HCT116 (cell line): ENCODE data around the gene DENND2A. TPM values are rescaled to one million over a fixed set of nuclear protein-coding genes. Genes with fewer than 3 reads are reported as not detected.
"Not testable (repeated sequence)": the region's sequence is repeated elsewhere in the genome, so short reads cannot be mapped to it uniquely, and the experiment has no call there.

Experiments used
- ATAC-seq: fragments of 200-7000 bp; cut with Tn5 transposase; 2 replicates; pipeline ENCODE4 v1.9.1; 2020; ENCODE audit warnings: mild to moderate bottlenecking, moderate library complexity
- BruUV-seq: library from RNA; stranded (reverse); fragments of 400-500 nt; replicated peaks from 2 replicates; lab custom pipeline; 2021; lab: Mats Ljungman, UMichigan
- CTCF ChIA-PET: fragments of 300-600 bp; sonication (Branson Sonifier 250); formaldehyde crosslinking; loops from one replicate; lab custom pipeline; 2021; ENCODE audit warnings: antibody characterized with exemption; lab: Charles Lee
- POLR2A ChIA-PET: fragments of 300-600, 350-600 bp; sonication (Branson Sonifier 250); formaldehyde crosslinking; loops from one replicate; lab custom pipeline; 2021; ENCODE audit warnings: antibody characterized with exemption; lab: Charles Lee
- RAD21 ChIA-PET, 2 experiments: fragments of 300-600 bp; sonication (Branson Sonifier 250); formaldehyde crosslinking; loops; one replicate each; lab custom pipeline; 2023; ENCODE audit warnings: low total read pairs in 2 of 2; ENCODE audit not compliant: uncharacterized antibody in 2 of 2, unreplicated experiment in 2 of 2, low non-redundant PET in 1 of 2; lab: Charles Lee
- DNase-seq: peaks from one replicate; pipeline ENCODE4 v3.0.0-alpha.2; 2010; ENCODE audit warnings: low read depth, low spot score
- H2AFZ ChIP-seq: fragments of 200-600 bp; shearing (Covaris generic), sonication (generic); 2 replicates; pipeline ENCODE4 v1.6.1; 2017; ENCODE audit warnings: low read depth, mixed run types, mixed read lengths, antibody characterized with exemption, low read length; ENCODE audit not compliant: poor library complexity, severe bottlenecking
- H3K27ac ChIP-seq: 2 replicates; pipeline ENCODE4 v1.5.1; 2012; ENCODE audit warnings: low read depth, low read length
- H3K27me3 ChIP-seq: fragments of 200-600 bp; sonication (generic); 2 replicates; pipeline ENCODE4 v1.6.1; 2016; ENCODE audit warnings: mixed run types, low read length, mixed read lengths; ENCODE audit not compliant: insufficient read depth
- H3K36me3 ChIP-seq, 2 experiments: fragments of 200-500 bp in 1 of 2; fragments of 200-600 bp in 1 of 2; sonication (Bioruptor generic) in 1 of 2; sonication (generic) in 1 of 2; 2 replicates each; pipeline versions ENCODE4 v1.5.1 to v1.6.1; 2014 to 2016; ENCODE audit warnings: low read length in 2 of 2, inconsistent platforms in 1 of 2, mixed read lengths in 1 of 2, mixed run types in 1 of 2; ENCODE audit not compliant: insufficient read depth in 2 of 2, control insufficient read depth in 1 of 2
- H3K4me1 ChIP-seq, 2 experiments: fragments of 200-600 bp in 1 of 2; sonication (generic) in 1 of 2; 2 replicates each; pipeline versions ENCODE4 v1.5.1 to v1.6.1; 2012 to 2017; ENCODE audit warnings: low read length in 2 of 2, inconsistent platforms in 1 of 2, mild to moderate bottlenecking in 1 of 2, mixed read lengths in 1 of 2, mixed run types in 1 of 2, moderate library complexity in 1 of 2; ENCODE audit not compliant: insufficient read depth in 2 of 2, control insufficient read depth in 1 of 2
- H3K4me2 ChIP-seq: fragments of 200-600 bp; sonication (generic); 2 replicates; pipeline ENCODE4 v1.6.1; 2017; ENCODE audit warnings: mixed run types, low read length, mixed read lengths
- H3K4me3 ChIP-seq, 2 experiments: fragments of 200-600 bp in 1 of 2; sonication (generic) in 1 of 2; replicated peaks in 1 of 2; 2 replicates each; pipeline ENCODE4 v1.5.1; 2011 to 2016; ENCODE audit warnings: low read length in 2 of 2, control low read depth in 1 of 2, low read depth in 1 of 2, mild to moderate bottlenecking in 1 of 2, mixed read lengths in 1 of 2, mixed run types in 1 of 2
- H3K79me2 ChIP-seq: fragments of 200-600 bp; sonication (generic); 2 replicates; pipeline ENCODE4 v1.6.1; 2017; ENCODE audit warnings: mild to moderate bottlenecking, mixed run types, low read length, moderate library complexity, mixed read lengths; ENCODE audit not compliant: insufficient read depth
- H3K9ac ChIP-seq: fragments of 200-600 bp; sonication (generic); 2 replicates; pipeline ENCODE4 v1.6.1; 2016; ENCODE audit warnings: low read length, mixed read lengths
- H3K9me2 ChIP-seq: fragments of 200-600 bp; sonication (generic), shearing (Covaris generic); 2 replicates; pipeline ENCODE4 v1.6.1; 2017; ENCODE audit warnings: mixed run types, mild to moderate bottlenecking, moderate library complexity; ENCODE audit not compliant: insufficient read depth
- H3K9me3 ChIP-seq, 2 experiments: fragments of 200-500 bp in 1 of 2; fragments of 200-600 bp in 1 of 2; sonication (Bioruptor generic) in 1 of 2; sonication (generic) in 1 of 2; 2 replicates each; pipeline ENCODE4 v1.6.1; 2014 to 2017; ENCODE audit warnings: low read length in 2 of 2, mixed read lengths in 2 of 2, inconsistent platforms in 1 of 2, low read depth in 1 of 2, mild to moderate bottlenecking in 1 of 2, mixed run types in 1 of 2, moderate library complexity in 1 of 2; ENCODE audit not compliant: control insufficient read depth in 1 of 2, insufficient read depth in 1 of 2
- H4K20me1 ChIP-seq: fragments of 200-600 bp; sonication (generic), shearing (Covaris generic); 2 replicates; pipeline ENCODE4 v1.6.1; 2017; ENCODE audit warnings: mixed run types, mild to moderate bottlenecking, moderate library complexity; ENCODE audit not compliant: insufficient read depth
- EGR1 ChIP-seq: IDR thresholded peaks from 2 replicates; pipeline ENCODE4 v1.6.1; 2012; ENCODE audit warnings: low read depth
- ELF1 ChIP-seq: IDR thresholded peaks from 2 replicates; pipeline ENCODE4 v1.6.1; 2012; ENCODE audit warnings: low read depth, borderline replicate concordance
- JUND ChIP-seq: IDR thresholded peaks from 2 replicates; pipeline ENCODE4 v1.6.1; 2012
- RAD21 ChIP-seq: IDR thresholded peaks from 2 replicates; pipeline ENCODE4 v1.6.1; 2012; ENCODE audit warnings: low read depth, mild to moderate bottlenecking
- SIN3A ChIP-seq: IDR thresholded peaks from 2 replicates; pipeline ENCODE4 v1.6.1; 2012; ENCODE audit warnings: low read depth
- TCF7L2 ChIP-seq: IDR thresholded peaks from 2 replicates; pipeline ENCODE4 v1.7.0; 2011; ENCODE audit warnings: borderline replicate concordance, inconsistent platforms; ENCODE audit not compliant: insufficient read depth, insufficient read length; ENCODE audit errors: extremely low read depth
- intact Hi-C: fragments of 100-400 bp; cut with micrococcal nuclease; formaldehyde crosslinking; loops from 2 replicates; pipeline ENCODE4 v1.10.0; 2022
- total RNA-seq: library from RNA; stranded (reverse); gene quantifications from one replicate; pipeline ENCODE4 v1.2.1, GENCODE V29; 2021; ENCODE audit not compliant: unreplicated experiment
- TF ChIP-seq, protein P1 (sequence below): IDR thresholded peaks from 2 replicates; pipeline ENCODE4 v1.6.1; 2011; ENCODE audit warnings: mild to moderate bottlenecking, low read length, moderate library complexity; ENCODE audit not compliant: insufficient replicate concordance; ENCODE audit errors: extremely low read depth
- TF ChIP-seq, protein P2 (sequence below): IDR thresholded peaks from 2 replicates; pipeline ENCODE4 v1.6.1; 2012

Gene DENND2A
- total RNA-seq, 1 experiment from 2014 or later = 0.12 TPM

DNA sequence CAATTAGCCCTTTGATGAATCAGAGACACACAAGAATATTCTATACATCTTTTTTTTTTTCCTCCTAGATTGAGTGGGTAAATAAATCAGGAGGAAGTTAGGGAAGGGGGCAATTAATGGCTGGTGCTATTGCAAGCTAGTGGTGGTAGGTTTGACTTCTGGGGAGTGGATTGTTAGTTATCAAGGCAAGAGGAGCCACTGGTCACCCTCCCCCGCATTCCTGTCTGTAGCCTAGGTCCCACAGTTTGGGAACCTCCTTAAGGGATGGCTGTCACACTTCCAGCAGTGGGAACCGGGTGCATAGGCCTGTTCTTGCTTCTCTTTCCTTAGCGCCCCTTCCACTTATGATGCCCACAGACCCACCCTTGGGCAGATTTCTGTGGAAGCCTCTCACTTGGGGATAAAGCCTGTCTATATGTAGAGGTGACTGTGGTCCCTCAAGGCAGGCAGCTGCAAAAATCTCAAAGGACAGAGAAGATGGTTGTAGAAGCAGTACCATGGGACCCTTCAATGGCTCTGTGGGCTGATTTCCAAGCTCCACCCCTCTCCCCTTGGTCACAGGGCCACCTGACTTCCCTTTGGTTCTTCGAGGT, 29.8 kb upstream of the DENND2A start:
- intact Hi-C loops = loop anchor here (5.0 kb wide), 1 partner anchor 862 kb away; no protein-coding TSS in a partner anchor
- RAD21 ChIA-PET = no interaction called here
- CTCF ChIA-PET = no interaction called here

DNA sequence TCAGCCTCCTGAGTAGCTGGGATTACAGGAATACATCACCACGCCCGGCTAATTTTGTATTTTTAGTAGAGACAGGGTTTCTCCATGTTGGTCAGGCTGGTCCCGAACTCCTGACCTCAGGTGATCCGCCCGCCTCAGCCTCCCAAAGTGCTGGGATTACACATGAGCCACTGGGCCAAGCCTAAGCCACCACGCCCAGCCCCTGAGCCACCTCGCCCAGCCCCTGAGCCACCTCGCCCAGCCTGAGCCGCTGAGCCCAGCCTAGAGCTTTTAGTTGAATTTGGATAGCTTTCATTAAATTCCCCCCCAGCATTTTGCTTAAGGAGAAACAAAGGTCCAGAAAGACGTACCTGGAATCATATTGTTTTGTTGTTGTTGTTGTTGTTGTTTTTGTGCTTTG, 29.2 kb upstream of the DENND2A start:
- BruUV-seq, H3K79me2 ChIP-seq, H3K9me3 ChIP-seq, H3K4me3 ChIP-seq, POLR2A ChIA-PET, H2AFZ ChIP-seq, DNase-seq, H3K4me2 ChIP-seq, RAD21 ChIA-PET, H3K27me3 ChIP-seq, H3K27ac ChIP-seq, CTCF ChIA-PET, H3K9me2 ChIP-seq, H3K9ac ChIP-seq, ATAC-seq, H4K20me1 ChIP-seq, H3K36me3 ChIP-seq: not testable (repeated sequence)
- H3K4me1 ChIP-seq = peaks cover 9 to 26% of the 10 kb centered on the region in 2 experiments
- intact Hi-C loops = loop anchor here (5.0 kb wide), 1 partner anchor 862 kb away; no protein-coding TSS in a partner anchor

More for the DNA sequence above, 29.8 kb upstream of the DENND2A start:
- no peak for DNase-seq
- Histone ChIP-seq H3K9me2 (no peaks in the 10 kb centered on the region), H3K79me2 (no peaks in the 10 kb centered on the region), H4K20me1 (no peaks in the 10 kb centered on the region), H3K27me3 (no peaks in the 10 kb centered on the region), H3K4me3 (no peak overlapping the region), H3K27ac (no peak overlapping the region), H3K9ac (no peak overlapping the region), H2AFZ (no peak overlapping the region), H3K36me3 (no peaks in the 10 kb centered on the region)
- TF ChIP-seq TCF7L2 = no peak
- TF ChIP-seq, all 23 proteins: peak for 0
- Histone ChIP-seq H3K4me2 (no peak overlapping the region), H3K4me1 (peaks cover 9 to 27% of the 10 kb centered on the region in 2 experiments), H3K9me3 (no peaks in the 10 kb centered on the region)
- POLR2A ChIA-PET = no interaction called here
- BruUV-seq = no TSS peak
- ATAC-seq = no peak

DNA sequence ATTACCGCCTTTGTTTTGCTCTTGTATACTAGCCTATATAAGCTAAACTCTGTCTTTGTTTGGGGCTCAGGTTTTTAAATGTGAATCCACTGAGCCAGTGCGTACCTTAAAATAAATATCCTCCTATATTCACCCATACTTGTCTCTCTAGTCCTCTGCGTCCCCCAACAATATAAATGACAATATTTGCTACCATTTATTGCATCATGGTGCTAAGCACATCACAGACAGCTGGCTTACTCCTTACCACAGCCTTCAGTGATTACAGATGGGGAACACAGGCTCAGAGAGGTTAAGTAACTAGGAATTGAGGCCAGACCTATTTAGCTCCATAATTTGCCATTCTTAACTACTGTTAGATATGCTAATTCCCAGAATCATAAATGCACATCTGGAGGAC, 28.7 kb upstream of the DENND2A start:
- RAD21 ChIA-PET = no interaction called here
- TF ChIP-seq SIN3A (no peak), ELF1 (no peak), EGR1 (no peak), JUND (no peak), RAD21 (no peak)
- TF ChIP-seq, protein P1, sequence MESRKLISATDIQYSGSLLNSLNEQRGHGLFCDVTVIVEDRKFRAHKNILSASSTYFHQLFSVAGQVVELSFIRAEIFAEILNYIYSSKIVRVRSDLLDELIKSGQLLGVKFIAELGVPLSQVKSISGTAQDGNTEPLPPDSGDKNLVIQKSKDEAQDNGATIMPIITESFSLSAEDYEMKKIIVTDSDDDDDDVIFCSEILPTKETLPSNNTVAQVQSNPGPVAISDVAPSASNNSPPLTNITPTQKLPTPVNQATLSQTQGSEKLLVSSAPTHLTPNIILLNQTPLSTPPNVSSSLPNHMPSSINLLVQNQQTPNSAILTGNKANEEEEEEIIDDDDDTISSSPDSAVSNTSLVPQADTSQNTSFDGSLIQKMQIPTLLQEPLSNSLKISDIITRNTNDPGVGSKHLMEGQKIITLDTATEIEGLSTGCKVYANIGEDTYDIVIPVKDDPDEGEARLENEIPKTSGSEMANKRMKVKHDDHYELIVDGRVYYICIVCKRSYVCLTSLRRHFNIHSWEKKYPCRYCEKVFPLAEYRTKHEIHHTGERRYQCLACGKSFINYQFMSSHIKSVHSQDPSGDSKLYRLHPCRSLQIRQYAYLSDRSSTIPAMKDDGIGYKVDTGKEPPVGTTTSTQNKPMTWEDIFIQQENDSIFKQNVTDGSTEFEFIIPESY = no peak
- TF ChIP-seq, protein P2, sequence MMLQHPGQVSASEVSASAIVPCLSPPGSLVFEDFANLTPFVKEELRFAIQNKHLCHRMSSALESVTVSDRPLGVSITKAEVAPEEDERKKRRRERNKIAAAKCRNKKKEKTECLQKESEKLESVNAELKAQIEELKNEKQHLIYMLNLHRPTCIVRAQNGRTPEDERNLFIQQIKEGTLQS = no peak

More for the DNA sequence above, 28.7 kb upstream of the DENND2A start:
- no TSS peak for BruUV-seq
- DNase-seq = no peak
- Histone ChIP-seq H3K9me2 (no peaks in the 10 kb centered on the region), H3K4me2 (no peak overlapping the region), H3K9ac (no peak overlapping the region), H3K27ac (no peak overlapping the region), H4K20me1 (no peaks in the 10 kb centered on the region), H3K9me3 (no peaks in the 10 kb centered on the region), H2AFZ (no peak overlapping the region), H3K79me2 (no peaks in the 10 kb centered on the region), H3K4me3 (no peak overlapping the region), H3K27me3 (no peaks in the 10 kb centered on the region), H3K36me3 (no peaks in the 10 kb centered on the region), H3K4me1 (peaks cover 9 to 22% of the 10 kb centered on the region in 2 experiments)
- CTCF ChIA-PET = no interaction called here
- no peak for ATAC-seq
- POLR2A ChIA-PET = no interaction called here
- intact Hi-C loops = no loop called here
